B cell (primary cell): ENCODE measurements around the gene CDK9. TPM values are rescaled to one million over a fixed set of nuclear protein-coding genes. Genes with fewer than 3 reads are reported as not detected.

Experiments
- ATAC-seq: fragments of 200-7000 bp; cut with Tn5 transposase; one replicate; pipeline ENCODE4 v1.10.0; 2021; ENCODE audit warnings: low read depth, mild to moderate bottlenecking, moderate number of reproducible peaks, moderate library complexity
- CTCF ChIA-PET: fragments of 350-600 bp; sonication (Branson Sonifier 250); formaldehyde crosslinking; loops from one replicate; lab custom pipeline; 2021; ENCODE audit warnings: antibody characterized with exemption, inconsistent platforms; lab: Charles Lee
- POLR2A ChIA-PET: fragments of 350-600 bp; sonication (Branson Sonifier 250); formaldehyde crosslinking; loops from one replicate; lab custom pipeline; 2021; ENCODE audit warnings: antibody characterized with exemption; lab: Charles Lee
- DNase-seq: peaks from one replicate; pipeline ENCODE4 v3.0.0; 2013
- H2AFZ ChIP-seq: 2 replicates; pipeline ENCODE4 v1.6.1; 2012; ENCODE audit warnings: mild to moderate bottlenecking, low read depth, low read length; ENCODE audit not compliant: insufficient read depth, poor library complexity, severe bottlenecking
- H3K27ac ChIP-seq, 2 donors: 1 replicate in 1 of 2; 2 replicates in 1 of 2; pipeline ENCODE4 v1.5.1; 2012 to 2013; ENCODE audit warnings: low read length in 2 of 2, mild to moderate bottlenecking in 2 of 2, moderate library complexity in 1 of 2
- H3K27me3 ChIP-seq, 4 experiments: fragments of 200-600 bp in 1 of 4; sonication (generic) in 1 of 4; replicated peaks in 1 of 4; 1 replicate in 2 of 4; 2 replicates in 2 of 4; pipeline versions ENCODE4 v1.6.1 to v1.7.0; 2013 to 2016; ENCODE audit warnings: low read length in 3 of 4, mild to moderate bottlenecking in 2 of 4, mixed read lengths in 1 of 4, moderate library complexity in 1 of 4; ENCODE audit not compliant: insufficient read depth in 4 of 4, control insufficient read depth in 3 of 4; ENCODE audit errors: control extremely low read depth in 1 of 4
- H3K36me3 ChIP-seq, 2 experiments: replicated peaks in 1 of 2; 1 replicate in 1 of 2; 2 replicates in 1 of 2; pipeline versions ENCODE4 v1.6.1 to v1.7.1; 2013; ENCODE audit warnings: low read length in 1 of 2; ENCODE audit not compliant: insufficient read depth in 2 of 2, control insufficient read depth in 1 of 2; ENCODE audit errors: control extremely low read depth in 1 of 2, extremely low read depth in 1 of 2
- H3K4me1 ChIP-seq, 2 donors: fragments of 200-600 bp in 1 of 2; sonication (generic) in 1 of 2; 1 replicate in 1 of 2; 2 replicates in 1 of 2; pipeline versions ENCODE4 v1.5.1 to v1.6.1; 2013 to 2017; ENCODE audit warnings: low read length in 2 of 2; ENCODE audit not compliant: control insufficient read depth in 2 of 2, insufficient read depth in 2 of 2
- H3K4me2 ChIP-seq: replicated peaks from 2 replicates; pipeline ENCODE3; 2012; ENCODE audit warnings: mild to moderate bottlenecking, low read depth, low read length; ENCODE audit not compliant: poor library complexity, severe bottlenecking
- H3K4me3 ChIP-seq, 5 experiments: fragments of 200-600 bp in 1 of 5; sonication (generic) in 1 of 5; 1 replicate in 3 of 5; 2 replicates in 2 of 5; pipeline versions ENCODE4 v1.5.1 to v1.7.0; 2011 to 2016; ENCODE audit warnings: low read length in 4 of 5, mild to moderate bottlenecking in 4 of 5, low read depth in 2 of 5, control low read depth in 1 of 5, moderate library complexity in 1 of 5; ENCODE audit not compliant: insufficient read depth in 1 of 5; ENCODE audit errors: control extremely low read depth in 1 of 5, extremely low read depth in 1 of 5
- H3K79me2 ChIP-seq: fragments of 200-600 bp; sonication (generic); one replicate; pipeline ENCODE4 v1.6.0; 2016; ENCODE audit warnings: low read length; ENCODE audit not compliant: control insufficient read depth, insufficient read depth
- H3K9ac ChIP-seq: fragments of 200-600 bp; sonication (generic); 2 replicates; pipeline ENCODE4 v1.6.1; 2017; ENCODE audit warnings: mild to moderate bottlenecking, low read length, moderate library complexity
- H3K9me3 ChIP-seq, 3 donors: one replicate each; pipeline versions ENCODE4 v1.6.1 to v1.7.1; 2013; ENCODE audit warnings: low read length in 2 of 3; ENCODE audit not compliant: control insufficient read depth in 2 of 3, insufficient read depth in 1 of 3; ENCODE audit errors: control extremely low read depth in 1 of 3
- H4K20me1 ChIP-seq: 2 replicates; pipeline ENCODE4 v1.6.0; 2012; ENCODE audit warnings: mild to moderate bottlenecking, low read length; ENCODE audit not compliant: insufficient read depth, control insufficient read depth, poor library complexity, severe bottlenecking
- H3K27ac Mint-ChIP-seq: one replicate; pipeline ENCODE4 v1.8.0; 2021; ENCODE audit warnings: mixed read lengths
- H3K27me3 Mint-ChIP-seq: one replicate; pipeline ENCODE4 v1.8.0; 2021; ENCODE audit warnings: mixed read lengths
- H3K4me1 Mint-ChIP-seq: one replicate; pipeline ENCODE4 v1.8.0; 2021; ENCODE audit warnings: mixed read lengths
- H3K4me3 Mint-ChIP-seq: one replicate; pipeline ENCODE4 v1.8.0; 2021; ENCODE audit warnings: mixed read lengths
- H3K9me3 Mint-ChIP-seq: one replicate; pipeline ENCODE4 v1.8.0; 2022; ENCODE audit warnings: mixed read lengths; ENCODE audit not compliant: insufficient read depth
- EZH2 ChIP-seq: IDR thresholded peaks from 2 replicates; pipeline ENCODE4 v1.6.1; 2012; ENCODE audit warnings: borderline replicate concordance, low read depth, mild to moderate bottlenecking, moderate library complexity, low read length; ENCODE audit not compliant: insufficient read depth, poor library complexity, severe bottlenecking
- WGBS: methylation state at CpG from one replicate; pipeline ENCODE4 v1.1.5; 2013; ENCODE audit warnings: missing lambda C conversion rate; ENCODE audit not compliant: insufficient coverage; 5-methylcytosine and 5-hydroxymethylcytosine counted together
- intact Hi-C: fragments of 100-400 bp; cut with micrococcal nuclease; formaldehyde crosslinking; loops from one replicate; pipeline ENCODE4 v1.10.0; 2022
- polyA plus RNA-seq: library from polyadenylated mRNA; depleted of rRNA; stranded (reverse); fragments of >200 nt; gene quantifications from 2 replicates; pipeline ENCODE4 v1.2.3, GENCODE V29; 2012
- total RNA-seq, 2 donors: library from RNA; stranded (reverse); fragments of 120-200 nt in 1 of 2; gene quantifications; 1 replicate in 1 of 2; 2 replicates in 1 of 2; pipeline versions ENCODE4 v1.2.3 to v1.2.4, GENCODE V29; 2013 to 2022
- TF ChIP-seq, protein P1 (sequence below): fragments of 200-600 bp; IDR thresholded peaks from one replicate; pipeline ENCODE4 v1.8.0; 2022; ENCODE audit warnings: antibody characterized with exemption, mild to moderate bottlenecking

CDK9 gene
- total and polyA plus RNA-seq, 2 donors (not counting 1 experiment from before 2014, with no cell fraction given) = 145 to 176 TPM

DNA sequence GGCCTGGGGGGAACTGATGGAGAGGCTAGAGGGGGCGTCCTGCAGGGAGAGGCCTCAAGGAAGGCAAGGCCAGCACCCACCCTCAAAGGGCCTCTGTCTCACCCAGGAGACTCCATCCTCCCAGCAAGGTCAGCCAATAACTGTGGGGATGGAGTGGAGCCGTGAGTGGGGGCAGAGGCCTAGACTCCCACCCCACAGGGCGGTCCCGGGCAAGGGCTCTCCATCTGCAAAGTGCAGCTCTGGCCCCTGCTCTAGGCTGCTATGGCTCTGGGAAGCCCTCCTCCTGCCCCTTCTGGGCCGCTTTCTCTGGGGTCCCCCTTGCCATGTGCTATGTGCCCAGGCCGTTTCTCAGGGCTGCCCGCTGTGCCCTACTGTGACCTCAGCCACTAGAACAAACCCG is 30.9 kb downstream of the CDK9 start:
- Mint-ChIP-seq H3K27ac (no peak overlapping the region), H3K4me3 (no peak overlapping the region), H3K9me3 (no peaks in the 10 kb centered on the region), H3K4me1 (no peaks in the 10 kb centered on the region), H3K27me3 (no peaks in the 10 kb centered on the region)
- intact Hi-C loops = no loop called here
- TF ChIP-seq, protein P1, sequence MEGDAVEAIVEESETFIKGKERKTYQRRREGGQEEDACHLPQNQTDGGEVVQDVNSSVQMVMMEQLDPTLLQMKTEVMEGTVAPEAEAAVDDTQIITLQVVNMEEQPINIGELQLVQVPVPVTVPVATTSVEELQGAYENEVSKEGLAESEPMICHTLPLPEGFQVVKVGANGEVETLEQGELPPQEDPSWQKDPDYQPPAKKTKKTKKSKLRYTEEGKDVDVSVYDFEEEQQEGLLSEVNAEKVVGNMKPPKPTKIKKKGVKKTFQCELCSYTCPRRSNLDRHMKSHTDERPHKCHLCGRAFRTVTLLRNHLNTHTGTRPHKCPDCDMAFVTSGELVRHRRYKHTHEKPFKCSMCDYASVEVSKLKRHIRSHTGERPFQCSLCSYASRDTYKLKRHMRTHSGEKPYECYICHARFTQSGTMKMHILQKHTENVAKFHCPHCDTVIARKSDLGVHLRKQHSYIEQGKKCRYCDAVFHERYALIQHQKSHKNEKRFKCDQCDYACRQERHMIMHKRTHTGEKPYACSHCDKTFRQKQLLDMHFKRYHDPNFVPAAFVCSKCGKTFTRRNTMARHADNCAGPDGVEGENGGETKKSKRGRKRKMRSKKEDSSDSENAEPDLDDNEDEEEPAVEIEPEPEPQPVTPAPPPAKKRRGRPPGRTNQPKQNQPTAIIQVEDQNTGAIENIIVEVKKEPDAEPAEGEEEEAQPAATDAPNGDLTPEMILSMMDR = no peak
- TF ChIP-seq EZH2 = no peak
- no peaks in the 10 kb centered on the region for H3K27me3 ChIP-seq
- peaks cover 0 to 4% (median 0%) of the 10 kb centered on the region in 3 donors for H3K9me3 ChIP-seq
- H3K36me3 ChIP-seq = peaks cover 0 to 35% of the 10 kb centered on the region in 2 experiments
- no peak overlapping the region for H3K9ac ChIP-seq
- H3K4me3 ChIP-seq = no peak overlapping the region
- no peak for DNase-seq
- H3K27ac ChIP-seq = no peak overlapping the region
- CTCF ChIA-PET = interaction anchor here (1.0 kb wide), 1 partner anchor 11 kb away, joined by 3 read pairs; no protein-coding TSS in a partner anchor
- WGBS = 97% methylated on average over 7 of the region's 8 CpGs
- H4K20me1 ChIP-seq = no peaks in the 10 kb centered on the region
- POLR2A ChIA-PET = no interaction called here
- H2AFZ ChIP-seq = no peak overlapping the region
- no peak overlapping the region for H3K4me2 ChIP-seq
- H3K79me2 ChIP-seq = no peaks in the 10 kb centered on the region
- no peaks in the 10 kb centered on the region for H3K4me1 ChIP-seq
- ATAC-seq = no peak

DNA sequence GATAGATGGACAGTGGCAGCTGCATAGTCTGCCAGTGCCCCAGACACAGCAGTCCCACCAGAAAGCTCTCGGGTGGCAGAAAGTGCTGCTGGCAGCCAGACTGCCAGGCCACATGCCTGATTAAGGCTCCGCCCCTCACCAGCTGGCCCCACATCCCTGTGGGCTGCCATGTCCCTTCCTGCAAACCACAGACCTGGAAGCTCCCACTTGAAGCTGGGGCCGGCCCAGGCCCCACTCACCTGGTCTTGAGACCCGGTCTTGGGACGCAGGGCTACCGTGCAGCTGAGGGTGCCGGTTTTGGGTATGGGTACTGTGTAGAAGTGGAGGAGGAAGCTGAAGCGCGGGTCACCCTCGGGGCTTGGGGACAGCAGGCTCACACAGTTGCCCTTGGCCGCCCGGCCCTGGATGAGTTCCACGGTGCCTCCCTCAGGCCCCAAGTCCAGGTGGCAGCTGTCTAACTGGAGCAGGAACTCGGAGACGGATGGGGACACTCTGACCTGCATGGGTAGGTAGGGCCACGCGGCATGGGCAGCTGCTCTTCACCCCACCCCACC is 32.1 kb downstream of the CDK9 start:
- Mint-ChIP-seq H3K4me1 (no peaks in the 10 kb centered on the region), H3K9me3 (no peaks in the 10 kb centered on the region), H3K4me3 (no peak overlapping the region), H3K27me3 (no peaks in the 10 kb centered on the region), H3K27ac (no peak overlapping the region)
- DNase-seq (no peak), ATAC-seq (no peak)
- Histone ChIP-seq H3K4me1 (no peaks in the 10 kb centered on the region), H2AFZ (no peak overlapping the region), H3K9ac (no peak overlapping the region), H3K4me3 (no peak overlapping the region), H4K20me1 (no peaks in the 10 kb centered on the region), H3K27me3 (no peaks in the 10 kb centered on the region), H3K36me3 (peaks cover 0 to 28% of the 10 kb centered on the region in 2 experiments), H3K79me2 (no peaks in the 10 kb centered on the region), H3K9me3 (peaks cover 0 to 4% (median 0%) of the 10 kb centered on the region in 3 donors), H3K27ac (no peak overlapping the region), H3K4me2 (no peak overlapping the region)
- 93% methylated on average over 15 of the region's 17 CpGs for WGBS
- TF ChIP-seq EZH2 = no peak
- TF ChIP-seq, protein P1 = no peak
- intact Hi-C loops = no loop called here
- ChIA-PET POLR2A (no interaction called here), CTCF (interaction anchor here (0.6 to 1.0 kb wide), 2 partner anchors 12 to 228 kb away, joined by 3 read pairs; no protein-coding TSS in a partner anchor)
